SH-SY5Y (cell line): ENCODE data around the gene PCED1B.

Source experiments
- GATA2 ChIP-seq: IDR thresholded peaks from 2 replicates; pipeline ENCODE4 v1.6.1; 2011; ENCODE audit warnings: mild to moderate bottlenecking, low read depth, low read length
- GATA3 ChIP-seq: IDR thresholded peaks from 2 replicates; pipeline ENCODE4 v1.6.1; 2011; ENCODE audit warnings: low read depth, mild to moderate bottlenecking, low read length, moderate library complexity

GRCh38 chr12:47221256-47222023, 142.0 kb downstream of the PCED1B start:
- TF ChIP-seq GATA3: no peak
- TF ChIP-seq GATA2: no peak
